ENCODE measurements around the gene EYS.

DNA sequence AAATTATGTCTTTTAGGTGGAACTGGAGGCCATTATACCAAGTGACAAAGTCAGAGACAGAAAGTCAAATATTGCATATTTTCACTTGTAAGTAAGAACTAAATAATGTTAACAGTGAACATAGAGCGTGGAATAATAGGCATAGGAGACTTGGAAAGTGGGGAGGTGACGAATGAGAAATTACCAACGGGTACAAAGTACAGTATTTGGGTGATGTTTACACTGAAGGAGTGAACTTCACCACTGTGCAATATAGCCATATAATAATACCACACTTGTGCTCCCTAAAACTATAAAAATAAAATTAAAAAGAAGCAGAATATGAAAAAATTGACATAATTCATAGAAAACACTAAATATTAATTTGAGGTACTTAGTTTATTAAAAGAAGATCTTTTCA lies 14.9 kb downstream of the EYS start:
- TF ChIP-seq YY1 (IDR thresholded peaks at IDR 0.05) (no peak), CTCF (IDR thresholded peaks at IDR 0.05; ENCODE audit: low read depth, low read length, missing input control) (no peak), TAF1 (conservative IDR thresholded peaks at IDR 0.05) (no peak), NR2F2 (IDR thresholded peaks at IDR 0.05) (no peak), HNF4G (IDR thresholded peaks at IDR 0.05) (no peak), JUND (IDR thresholded peaks at IDR 0.05) (no peak), MAX (IDR thresholded peaks at IDR 0.05) (no peak), RAD21 (IDR thresholded peaks at IDR 0.05) (no peak), EGR1 (IDR thresholded peaks at IDR 0.05; ENCODE audit: low read depth in 2 of 2) (no peak), SP1 (IDR thresholded peaks at IDR 0.05) (no peak)
- TF ChIP-seq, protein P1, sequence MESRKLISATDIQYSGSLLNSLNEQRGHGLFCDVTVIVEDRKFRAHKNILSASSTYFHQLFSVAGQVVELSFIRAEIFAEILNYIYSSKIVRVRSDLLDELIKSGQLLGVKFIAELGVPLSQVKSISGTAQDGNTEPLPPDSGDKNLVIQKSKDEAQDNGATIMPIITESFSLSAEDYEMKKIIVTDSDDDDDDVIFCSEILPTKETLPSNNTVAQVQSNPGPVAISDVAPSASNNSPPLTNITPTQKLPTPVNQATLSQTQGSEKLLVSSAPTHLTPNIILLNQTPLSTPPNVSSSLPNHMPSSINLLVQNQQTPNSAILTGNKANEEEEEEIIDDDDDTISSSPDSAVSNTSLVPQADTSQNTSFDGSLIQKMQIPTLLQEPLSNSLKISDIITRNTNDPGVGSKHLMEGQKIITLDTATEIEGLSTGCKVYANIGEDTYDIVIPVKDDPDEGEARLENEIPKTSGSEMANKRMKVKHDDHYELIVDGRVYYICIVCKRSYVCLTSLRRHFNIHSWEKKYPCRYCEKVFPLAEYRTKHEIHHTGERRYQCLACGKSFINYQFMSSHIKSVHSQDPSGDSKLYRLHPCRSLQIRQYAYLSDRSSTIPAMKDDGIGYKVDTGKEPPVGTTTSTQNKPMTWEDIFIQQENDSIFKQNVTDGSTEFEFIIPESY (IDR thresholded peaks at IDR 0.05): no peak
- TF ChIP-seq, protein P2, sequence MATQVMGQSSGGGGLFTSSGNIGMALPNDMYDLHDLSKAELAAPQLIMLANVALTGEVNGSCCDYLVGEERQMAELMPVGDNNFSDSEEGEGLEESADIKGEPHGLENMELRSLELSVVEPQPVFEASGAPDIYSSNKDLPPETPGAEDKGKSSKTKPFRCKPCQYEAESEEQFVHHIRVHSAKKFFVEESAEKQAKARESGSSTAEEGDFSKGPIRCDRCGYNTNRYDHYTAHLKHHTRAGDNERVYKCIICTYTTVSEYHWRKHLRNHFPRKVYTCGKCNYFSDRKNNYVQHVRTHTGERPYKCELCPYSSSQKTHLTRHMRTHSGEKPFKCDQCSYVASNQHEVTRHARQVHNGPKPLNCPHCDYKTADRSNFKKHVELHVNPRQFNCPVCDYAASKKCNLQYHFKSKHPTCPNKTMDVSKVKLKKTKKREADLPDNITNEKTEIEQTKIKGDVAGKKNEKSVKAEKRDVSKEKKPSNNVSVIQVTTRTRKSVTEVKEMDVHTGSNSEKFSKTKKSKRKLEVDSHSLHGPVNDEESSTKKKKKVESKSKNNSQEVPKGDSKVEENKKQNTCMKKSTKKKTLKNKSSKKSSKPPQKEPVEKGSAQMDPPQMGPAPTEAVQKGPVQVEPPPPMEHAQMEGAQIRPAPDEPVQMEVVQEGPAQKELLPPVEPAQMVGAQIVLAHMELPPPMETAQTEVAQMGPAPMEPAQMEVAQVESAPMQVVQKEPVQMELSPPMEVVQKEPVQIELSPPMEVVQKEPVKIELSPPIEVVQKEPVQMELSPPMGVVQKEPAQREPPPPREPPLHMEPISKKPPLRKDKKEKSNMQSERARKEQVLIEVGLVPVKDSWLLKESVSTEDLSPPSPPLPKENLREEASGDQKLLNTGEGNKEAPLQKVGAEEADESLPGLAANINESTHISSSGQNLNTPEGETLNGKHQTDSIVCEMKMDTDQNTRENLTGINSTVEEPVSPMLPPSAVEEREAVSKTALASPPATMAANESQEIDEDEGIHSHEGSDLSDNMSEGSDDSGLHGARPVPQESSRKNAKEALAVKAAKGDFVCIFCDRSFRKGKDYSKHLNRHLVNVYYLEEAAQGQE (IDR thresholded peaks at IDR 0.05): no peak
